ENCODE measurements around the gene MYH16.
A peak's percentile ranks its signal among the peaks of the same experiment; 100 is the strongest.

MYH16 gene

GRCh38 chr7:99265848-99266480 lies 6.7 kb upstream of the MYH16 start:
- H3K14ac ChIP-seq (ENCODE audit: low read length) = no peak overlapping the region
- H3K18ac ChIP-seq (ENCODE audit: low read length) = no peak overlapping the region
- no CpG with 5 or more reads among the region's 4 CpGs for WGBS (ENCODE audit: extremely low coverage, insufficient coverage, insufficient read length)
- H3K27me3 ChIP-seq (ENCODE audit: insufficient read depth, low read length) = no peaks in the 10 kb centered on the region
- no peak overlapping the region for H3K4ac ChIP-seq (ENCODE audit: low read depth, low read length)
- no peak overlapping the region for H2BK5ac ChIP-seq (ENCODE audit: low read depth, low read length, poor library complexity)
- no peak overlapping the region for H4K91ac ChIP-seq (ENCODE audit: low read depth, low read length)
- H3K4me3 ChIP-seq (ENCODE audit: low read depth, low read length) = no peak overlapping the region
- no peak overlapping the region for H3K4me2 ChIP-seq (ENCODE audit: low read length)
- H3K23ac ChIP-seq (ENCODE audit: low read length) = no peak overlapping the region
- H3K27ac ChIP-seq (ENCODE audit: low read depth, low read length) = no peak overlapping the region
- peaks cover 2% of the 10 kb centered on the region for H3K79me1 ChIP-seq (ENCODE audit: low read length)
- no peak overlapping the region for H4K12ac ChIP-seq (ENCODE audit: low read depth, low read length)
- H3K9ac ChIP-seq (ENCODE audit: low read length) = no peak overlapping the region
- H2AFZ ChIP-seq (ENCODE audit: insufficient read depth, low read length, poor library complexity) = no peak overlapping the region
- H3K79me2 ChIP-seq (ENCODE audit: control insufficient read depth, insufficient read depth, low read length, poor library complexity) = no peaks in the 10 kb centered on the region
- H2BK120ac ChIP-seq (ENCODE audit: insufficient read depth, low read length, poor library complexity) = no peak overlapping the region
- H3K4me1 ChIP-seq (ENCODE audit: control insufficient read depth in 1 of 2, insufficient read depth in 2 of 2, low read length in 2 of 2) = peaks cover 0 to 6% of the 10 kb centered on the region in 2 experiments
- H3K9me3 ChIP-seq (ENCODE audit: insufficient read depth, low read depth, low read length) = peaks cover 3% of the 10 kb centered on the region
- no peaks in the 10 kb centered on the region for H3K36me3 ChIP-seq (ENCODE audit: control insufficient read depth in 1 of 2, insufficient read depth in 2 of 2, low read length in 2 of 2)
- H4K8ac ChIP-seq (ENCODE audit: low read depth, low read length) = no peak overlapping the region
- DNase-seq = no peak
- H2BK12ac ChIP-seq (ENCODE audit: low read length) = no peak overlapping the region
- H2AK5ac ChIP-seq (ENCODE audit: low read length) = no peak overlapping the region

- peaks cover 2% of the 10 kb centered on the region for H3K79me1 ChIP-seq (ENCODE audit: low read length)
- H3K9me3 ChIP-seq (ENCODE audit: insufficient read depth, low read depth, low read length) = peaks cover 3% of the 10 kb centered on the region
- H3K4ac ChIP-seq (ENCODE audit: low read depth, low read length) = no peak overlapping the region
- H3K36me3 ChIP-seq (ENCODE audit: control insufficient read depth in 1 of 2, insufficient read depth in 2 of 2, low read length in 2 of 2) = no peaks in the 10 kb centered on the region
- H4K8ac ChIP-seq (ENCODE audit: low read depth, low read length) = no peak overlapping the region
- no peak overlapping the region for H4K12ac ChIP-seq (ENCODE audit: low read depth, low read length)
- H3K4me1 ChIP-seq (ENCODE audit: control insufficient read depth in 1 of 2, insufficient read depth in 2 of 2, low read length in 2 of 2) = peaks cover 0 to 6% of the 10 kb centered on the region in 2 experiments
- H2BK120ac ChIP-seq (ENCODE audit: insufficient read depth, low read length, poor library complexity) = no peak overlapping the region
- no peak overlapping the region for H2AFZ ChIP-seq (ENCODE audit: insufficient read depth, low read length, poor library complexity)
- H3K14ac ChIP-seq (ENCODE audit: low read length) = no peak overlapping the region
- H3K9ac ChIP-seq (ENCODE audit: low read length) = no peak overlapping the region
- H2BK5ac ChIP-seq (ENCODE audit: low read depth, low read length, poor library complexity) = no peak overlapping the region
- no peak overlapping the region for H2BK12ac ChIP-seq (ENCODE audit: low read length)
- H3K79me2 ChIP-seq (ENCODE audit: control insufficient read depth, insufficient read depth, low read length, poor library complexity) = no peaks in the 10 kb centered on the region
- no peak overlapping the region for H4K91ac ChIP-seq (ENCODE audit: low read depth, low read length)
- H3K4me2 ChIP-seq (ENCODE audit: low read length) = no peak overlapping the region
- H3K27ac ChIP-seq (ENCODE audit: low read depth, low read length) = no peak overlapping the region
- no peak overlapping the region for H3K23ac ChIP-seq (ENCODE audit: low read length)
- no peak for DNase-seq
- no peak overlapping the region for H2AK5ac ChIP-seq (ENCODE audit: low read length)
- H3K27me3 ChIP-seq (ENCODE audit: insufficient read depth, low read length) = no peaks in the 10 kb centered on the region
- H3K4me3 ChIP-seq (ENCODE audit: low read depth, low read length) = no peak overlapping the region
- H3K18ac ChIP-seq (ENCODE audit: low read length) = no peak overlapping the region
- no CpG with 5 or more reads among the region's 5 CpGs for WGBS (ENCODE audit: extremely low coverage, insufficient coverage, insufficient read length)
These were observed 5.2 kb upstream of the MYH16 start for GRCh38 chr7:99267481-99267840.

GRCh38 chr7:99267841-99268576 lies 4.6 kb upstream of the MYH16 start:
- H4K12ac ChIP-seq (ENCODE audit: low read depth, low read length) = no peak overlapping the region
- H3K79me1 ChIP-seq (ENCODE audit: low read length) = peaks cover 2% of the 10 kb centered on the region
- peaks cover 3% of the 10 kb centered on the region for H3K9me3 ChIP-seq (ENCODE audit: insufficient read depth, low read depth, low read length)
- no peaks in the 10 kb centered on the region for H3K36me3 ChIP-seq (ENCODE audit: control insufficient read depth in 1 of 2, insufficient read depth in 2 of 2, low read length in 2 of 2)
- no peak for DNase-seq
- no peak overlapping the region for H2BK120ac ChIP-seq (ENCODE audit: insufficient read depth, low read length, poor library complexity)
- no peak overlapping the region for H3K4me2 ChIP-seq (ENCODE audit: low read length)
- H2BK12ac ChIP-seq (ENCODE audit: low read length) = peak overlapping the region; percentile 51
- H3K14ac ChIP-seq (ENCODE audit: low read length) = no peak overlapping the region
- H3K79me2 ChIP-seq (ENCODE audit: control insufficient read depth, insufficient read depth, low read length, poor library complexity) = no peaks in the 10 kb centered on the region
- peaks cover 0 to 6% of the 10 kb centered on the region in 2 experiments for H3K4me1 ChIP-seq (ENCODE audit: control insufficient read depth in 1 of 2, insufficient read depth in 2 of 2, low read length in 2 of 2)
- no CpG with 5 or more reads among the region's 17 CpGs for WGBS (ENCODE audit: extremely low coverage, insufficient coverage, insufficient read length)
- no peak overlapping the region for H3K4ac ChIP-seq (ENCODE audit: low read depth, low read length)
- H3K9ac ChIP-seq (ENCODE audit: low read length) = no peak overlapping the region
- no peak overlapping the region for H3K23ac ChIP-seq (ENCODE audit: low read length)
- H2AK5ac ChIP-seq (ENCODE audit: low read length) = no peak overlapping the region
- no peak overlapping the region for H2AFZ ChIP-seq (ENCODE audit: insufficient read depth, low read length, poor library complexity)
- H4K8ac ChIP-seq (ENCODE audit: low read depth, low read length) = no peak overlapping the region
- no peak overlapping the region for H3K18ac ChIP-seq (ENCODE audit: low read length)
- H3K4me3 ChIP-seq (ENCODE audit: low read depth, low read length) = no peak overlapping the region
- H3K27ac ChIP-seq (ENCODE audit: low read depth, low read length) = no peak overlapping the region
- H4K91ac ChIP-seq (ENCODE audit: low read depth, low read length) = peak overlapping the region; percentile 50
- H2BK5ac ChIP-seq (ENCODE audit: low read depth, low read length, poor library complexity) = no peak overlapping the region
- H3K27me3 ChIP-seq (ENCODE audit: insufficient read depth, low read length) = no peaks in the 10 kb centered on the region

GRCh38 chr7:99268577-99268908 lies 4.1 kb upstream of the MYH16 start:
- H3K9me3 ChIP-seq (ENCODE audit: insufficient read depth, low read depth, low read length) = peaks cover 3% of the 10 kb centered on the region
- H2AFZ ChIP-seq (ENCODE audit: insufficient read depth, low read length, poor library complexity) = no peak overlapping the region
- peaks cover 0 to 6% of the 10 kb centered on the region in 2 experiments for H3K4me1 ChIP-seq (ENCODE audit: control insufficient read depth in 1 of 2, insufficient read depth in 2 of 2, low read length in 2 of 2)
- no peak for DNase-seq
- H3K4me3 ChIP-seq (ENCODE audit: low read depth, low read length) = no peak overlapping the region
- no peak overlapping the region for H3K9ac ChIP-seq (ENCODE audit: low read length)
- no peak overlapping the region for H3K14ac ChIP-seq (ENCODE audit: low read length)
- peak overlapping the region; percentile 63 for H2BK12ac ChIP-seq (ENCODE audit: low read length)
- H4K8ac ChIP-seq (ENCODE audit: low read depth, low read length) = no peak overlapping the region
- no peaks in the 10 kb centered on the region for H3K27me3 ChIP-seq (ENCODE audit: insufficient read depth, low read length)
- no peaks in the 10 kb centered on the region for H3K79me2 ChIP-seq (ENCODE audit: control insufficient read depth, insufficient read depth, low read length, poor library complexity)
- no peak overlapping the region for H3K4ac ChIP-seq (ENCODE audit: low read depth, low read length)
- no peak overlapping the region for H3K23ac ChIP-seq (ENCODE audit: low read length)
- H3K36me3 ChIP-seq (ENCODE audit: control insufficient read depth in 1 of 2, insufficient read depth in 2 of 2, low read length in 2 of 2) = no peaks in the 10 kb centered on the region
- peaks cover 2% of the 10 kb centered on the region for H3K79me1 ChIP-seq (ENCODE audit: low read length)
- H3K4me2 ChIP-seq (ENCODE audit: low read length) = no peak overlapping the region
- no peak overlapping the region for H2AK5ac ChIP-seq (ENCODE audit: low read length)
- H3K18ac ChIP-seq (ENCODE audit: low read length) = no peak overlapping the region
- no peak overlapping the region for H3K27ac ChIP-seq (ENCODE audit: low read depth, low read length)
- peak overlapping the region; percentile 34 for H2BK120ac ChIP-seq (ENCODE audit: insufficient read depth, low read length, poor library complexity)
- H4K91ac ChIP-seq (ENCODE audit: low read depth, low read length) = peak overlapping the region; percentile 39
- no peak overlapping the region for H4K12ac ChIP-seq (ENCODE audit: low read depth, low read length)
- WGBS (ENCODE audit: extremely low coverage, insufficient coverage, insufficient read length) = no CpG with 5 or more reads among the region's 4 CpGs
- H2BK5ac ChIP-seq (ENCODE audit: low read depth, low read length, poor library complexity) = no peak overlapping the region
